K562 (cell line): ENCODE results near the gene CLCN6. TPM values are rescaled to one million over a fixed set of nuclear protein-coding genes. Genes with fewer than 3 reads are reported as not detected.
A peak's percentile ranks its signal among the peaks of the same experiment; 100 is the strongest.

Experiments used
- CHD4 ChIP-seq: fragments of 200-600 bp; sonication (generic); IDR thresholded peaks from 3 replicates; pipeline ENCODE4 v1.6.1; 2012; ENCODE audit warnings: low read depth, mild to moderate bottlenecking, mixed read lengths, low read length, inconsistent platforms; ENCODE audit not compliant: insufficient read depth, insufficient replicate concordance, poor library complexity, severe bottlenecking
- EP400 ChIP-seq: fragments of 450-650 bp; IDR thresholded peaks from 2 replicates; pipeline ENCODE4 v1.6.1; 2017; ENCODE audit warnings: antibody characterized with exemption, mild to moderate bottlenecking, moderate library complexity
- HNRNPL ChIP-seq: fragments of 200-400 bp; formaldehyde crosslinking; IDR thresholded peaks from 2 replicates; pipeline ENCODE4 v1.6.1; 2017; ENCODE audit warnings: low read depth, mild to moderate bottlenecking, low read length
- MTF1 ChIP-seq: fragments of 250-450 bp; sonication (Bioruptor Pico); IDR thresholded peaks from 2 replicates; pipeline ENCODE4 v1.9.0; 2021; ENCODE audit warnings: moderate library complexity, mild to moderate bottlenecking, inconsistent platforms, borderline replicate concordance
- NCOA1 ChIP-seq: fragments of 450-650 bp; IDR thresholded peaks from 2 replicates; pipeline ENCODE4 v1.6.1; 2016; ENCODE audit warnings: low read depth
- NFRKB ChIP-seq: fragments of 450-650 bp; IDR thresholded peaks from 2 replicates; pipeline ENCODE4 v1.6.1; 2016; ENCODE audit warnings: low read depth
- SMC3 ChIP-seq: conservative IDR thresholded peaks from 2 replicates; pipeline ENCODE4 v1.6.1; 2011; ENCODE audit warnings: low read depth, low read length, improper control_type of control experiment; ENCODE audit not compliant: insufficient read depth
- ZFP1 ChIP-seq: fragments of 450-650 bp; formaldehyde crosslinking; IDR thresholded peaks from 2 replicates; pipeline ENCODE4 v1.4.0; 2020; ENCODE audit warnings: mild to moderate bottlenecking, mixed read lengths
- ZNF431 ChIP-seq: sonication (generic); formaldehyde crosslinking; IDR thresholded peaks from 2 replicates; pipeline ENCODE4 v1.8.0; 2022; ENCODE audit warnings: mild to moderate bottlenecking, missing genetic modification reagents
- ZNF668 ChIP-seq: fragments of 250-450 bp; sonication (Bioruptor Pico); IDR thresholded peaks from 2 replicates; pipeline ENCODE4 v1.8.0; 2022; ENCODE audit warnings: mild to moderate bottlenecking, inconsistent platforms
- polyA plus RNA-seq, 8 experiments: library from polyadenylated mRNA; depleted of rRNA in 4 of 8; stranded (reverse) in 5 of 8; unstranded in 3 of 8; fragments of >200 nt; fragmentation: Nextera tagmentation in 2 of 8; fragmentation: Illumina TruSeq in 1 of 8; extraction: Ambion mirVana in 2 of 8; extraction: Trizol in 1 of 8; gene quantifications; 2 replicates each; pipeline versions ENCODE4 v1.2.1 to v1.2.3, GENCODE V29; 2011 to 2014; ENCODE audit warnings: inconsistent platforms in 1 of 8, missing spikeins in 1 of 8
- total RNA-seq, 7 experiments: library from RNA; depleted of rRNA in 6 of 7; stranded (reverse); fragments of >200 nt in 6 of 7; fragmentation: Illumina TruSeq in 2 of 7; extraction: Trizol in 2 of 7; gene quantifications; 2 replicates each; pipeline versions ENCODE4 v1.2.1 to v1.2.3, GENCODE V29; 2011 to 2021; ENCODE audit warnings: low replicate concordance in 1 of 7
- TF ChIP-seq, protein P1 (sequence below): fragments of 450-650 bp; IDR thresholded peaks from 2 replicates; pipeline ENCODE4 v1.6.1; 2016; ENCODE audit warnings: mild to moderate bottlenecking, moderate library complexity
- TF ChIP-seq, protein P2 (sequence below): IDR thresholded peaks from 2 replicates; pipeline ENCODE4 v1.6.1; 2012; ENCODE audit warnings: low read depth, low read length, improper control_type of control experiment, borderline replicate concordance
- TF ChIP-seq, protein P3 (sequence below): sonication (generic); formaldehyde crosslinking; IDR thresholded peaks from 2 replicates; pipeline ENCODE4 v1.8.0; 2022; ENCODE audit warnings: mild to moderate bottlenecking, missing genetic modification reagents

CLCN6 gene
- total and polyA plus RNA-seq, 9 of the 15 experiments (the other 6 are each of a cell fraction or from before 2014, with no cell fraction given) = 2.0 to 21.8 (median 13.6) TPM

DNA sequence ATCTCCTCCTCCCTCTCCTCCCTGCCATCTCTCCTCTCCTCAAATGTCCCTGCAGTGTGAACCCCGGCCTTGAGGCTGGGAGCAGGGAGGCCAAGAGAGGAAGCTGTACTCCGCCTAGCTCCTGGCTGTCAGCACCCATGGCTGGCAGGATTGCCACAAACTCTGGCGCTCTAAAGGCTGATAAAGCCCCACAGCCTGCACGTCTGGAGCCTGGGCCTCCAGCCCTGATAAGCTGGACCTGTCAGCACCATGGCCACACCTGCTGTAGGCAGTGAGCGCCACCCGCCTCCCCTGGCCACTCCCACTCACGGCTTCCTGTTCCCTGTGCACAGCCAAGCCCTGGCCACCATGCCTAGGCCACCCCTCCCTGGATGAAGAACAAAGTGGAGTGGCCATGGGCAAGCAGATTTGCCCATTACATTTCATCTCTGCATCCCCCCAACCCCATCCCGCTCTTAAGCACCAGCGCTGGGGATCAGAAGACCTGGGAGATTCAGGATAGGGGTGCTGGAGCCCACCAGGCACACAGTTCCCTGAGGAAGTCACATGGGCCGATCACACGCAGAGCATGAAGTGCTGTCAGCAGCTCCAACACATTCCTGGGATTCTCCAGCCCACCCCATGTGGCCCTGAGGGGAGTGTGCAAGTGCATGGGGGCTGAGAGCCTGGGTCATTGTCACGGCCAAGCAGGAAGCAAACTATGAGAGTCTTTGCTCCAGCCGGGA is 77.0 kb downstream of the CLCN6 start (continued):
- TF ChIP-seq, protein P1, sequence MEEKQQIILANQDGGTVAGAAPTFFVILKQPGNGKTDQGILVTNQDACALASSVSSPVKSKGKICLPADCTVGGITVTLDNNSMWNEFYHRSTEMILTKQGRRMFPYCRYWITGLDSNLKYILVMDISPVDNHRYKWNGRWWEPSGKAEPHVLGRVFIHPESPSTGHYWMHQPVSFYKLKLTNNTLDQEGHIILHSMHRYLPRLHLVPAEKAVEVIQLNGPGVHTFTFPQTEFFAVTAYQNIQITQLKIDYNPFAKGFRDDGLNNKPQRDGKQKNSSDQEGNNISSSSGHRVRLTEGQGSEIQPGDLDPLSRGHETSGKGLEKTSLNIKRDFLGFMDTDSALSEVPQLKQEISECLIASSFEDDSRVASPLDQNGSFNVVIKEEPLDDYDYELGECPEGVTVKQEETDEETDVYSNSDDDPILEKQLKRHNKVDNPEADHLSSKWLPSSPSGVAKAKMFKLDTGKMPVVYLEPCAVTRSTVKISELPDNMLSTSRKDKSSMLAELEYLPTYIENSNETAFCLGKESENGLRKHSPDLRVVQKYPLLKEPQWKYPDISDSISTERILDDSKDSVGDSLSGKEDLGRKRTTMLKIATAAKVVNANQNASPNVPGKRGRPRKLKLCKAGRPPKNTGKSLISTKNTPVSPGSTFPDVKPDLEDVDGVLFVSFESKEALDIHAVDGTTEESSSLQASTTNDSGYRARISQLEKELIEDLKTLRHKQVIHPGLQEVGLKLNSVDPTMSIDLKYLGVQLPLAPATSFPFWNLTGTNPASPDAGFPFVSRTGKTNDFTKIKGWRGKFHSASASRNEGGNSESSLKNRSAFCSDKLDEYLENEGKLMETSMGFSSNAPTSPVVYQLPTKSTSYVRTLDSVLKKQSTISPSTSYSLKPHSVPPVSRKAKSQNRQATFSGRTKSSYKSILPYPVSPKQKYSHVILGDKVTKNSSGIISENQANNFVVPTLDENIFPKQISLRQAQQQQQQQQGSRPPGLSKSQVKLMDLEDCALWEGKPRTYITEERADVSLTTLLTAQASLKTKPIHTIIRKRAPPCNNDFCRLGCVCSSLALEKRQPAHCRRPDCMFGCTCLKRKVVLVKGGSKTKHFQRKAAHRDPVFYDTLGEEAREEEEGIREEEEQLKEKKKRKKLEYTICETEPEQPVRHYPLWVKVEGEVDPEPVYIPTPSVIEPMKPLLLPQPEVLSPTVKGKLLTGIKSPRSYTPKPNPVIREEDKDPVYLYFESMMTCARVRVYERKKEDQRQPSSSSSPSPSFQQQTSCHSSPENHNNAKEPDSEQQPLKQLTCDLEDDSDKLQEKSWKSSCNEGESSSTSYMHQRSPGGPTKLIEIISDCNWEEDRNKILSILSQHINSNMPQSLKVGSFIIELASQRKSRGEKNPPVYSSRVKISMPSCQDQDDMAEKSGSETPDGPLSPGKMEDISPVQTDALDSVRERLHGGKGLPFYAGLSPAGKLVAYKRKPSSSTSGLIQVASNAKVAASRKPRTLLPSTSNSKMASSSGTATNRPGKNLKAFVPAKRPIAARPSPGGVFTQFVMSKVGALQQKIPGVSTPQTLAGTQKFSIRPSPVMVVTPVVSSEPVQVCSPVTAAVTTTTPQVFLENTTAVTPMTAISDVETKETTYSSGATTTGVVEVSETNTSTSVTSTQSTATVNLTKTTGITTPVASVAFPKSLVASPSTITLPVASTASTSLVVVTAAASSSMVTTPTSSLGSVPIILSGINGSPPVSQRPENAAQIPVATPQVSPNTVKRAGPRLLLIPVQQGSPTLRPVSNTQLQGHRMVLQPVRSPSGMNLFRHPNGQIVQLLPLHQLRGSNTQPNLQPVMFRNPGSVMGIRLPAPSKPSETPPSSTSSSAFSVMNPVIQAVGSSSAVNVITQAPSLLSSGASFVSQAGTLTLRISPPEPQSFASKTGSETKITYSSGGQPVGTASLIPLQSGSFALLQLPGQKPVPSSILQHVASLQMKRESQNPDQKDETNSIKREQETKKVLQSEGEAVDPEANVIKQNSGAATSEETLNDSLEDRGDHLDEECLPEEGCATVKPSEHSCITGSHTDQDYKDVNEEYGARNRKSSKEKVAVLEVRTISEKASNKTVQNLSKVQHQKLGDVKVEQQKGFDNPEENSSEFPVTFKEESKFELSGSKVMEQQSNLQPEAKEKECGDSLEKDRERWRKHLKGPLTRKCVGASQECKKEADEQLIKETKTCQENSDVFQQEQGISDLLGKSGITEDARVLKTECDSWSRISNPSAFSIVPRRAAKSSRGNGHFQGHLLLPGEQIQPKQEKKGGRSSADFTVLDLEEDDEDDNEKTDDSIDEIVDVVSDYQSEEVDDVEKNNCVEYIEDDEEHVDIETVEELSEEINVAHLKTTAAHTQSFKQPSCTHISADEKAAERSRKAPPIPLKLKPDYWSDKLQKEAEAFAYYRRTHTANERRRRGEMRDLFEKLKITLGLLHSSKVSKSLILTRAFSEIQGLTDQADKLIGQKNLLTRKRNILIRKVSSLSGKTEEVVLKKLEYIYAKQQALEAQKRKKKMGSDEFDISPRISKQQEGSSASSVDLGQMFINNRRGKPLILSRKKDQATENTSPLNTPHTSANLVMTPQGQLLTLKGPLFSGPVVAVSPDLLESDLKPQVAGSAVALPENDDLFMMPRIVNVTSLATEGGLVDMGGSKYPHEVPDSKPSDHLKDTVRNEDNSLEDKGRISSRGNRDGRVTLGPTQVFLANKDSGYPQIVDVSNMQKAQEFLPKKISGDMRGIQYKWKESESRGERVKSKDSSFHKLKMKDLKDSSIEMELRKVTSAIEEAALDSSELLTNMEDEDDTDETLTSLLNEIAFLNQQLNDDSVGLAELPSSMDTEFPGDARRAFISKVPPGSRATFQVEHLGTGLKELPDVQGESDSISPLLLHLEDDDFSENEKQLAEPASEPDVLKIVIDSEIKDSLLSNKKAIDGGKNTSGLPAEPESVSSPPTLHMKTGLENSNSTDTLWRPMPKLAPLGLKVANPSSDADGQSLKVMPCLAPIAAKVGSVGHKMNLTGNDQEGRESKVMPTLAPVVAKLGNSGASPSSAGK = peak; percentile 79
- TF ChIP-seq MTF1 = peak; percentile 61; the same call in 1 of the 2 replicates
- peak; percentile 10; the same call in 1 of the 2 replicates for TF ChIP-seq ZNF668 (CRISPR knock-in tag)
- peak; percentile 77 for TF ChIP-seq EP400
- TF ChIP-seq, protein P2, sequence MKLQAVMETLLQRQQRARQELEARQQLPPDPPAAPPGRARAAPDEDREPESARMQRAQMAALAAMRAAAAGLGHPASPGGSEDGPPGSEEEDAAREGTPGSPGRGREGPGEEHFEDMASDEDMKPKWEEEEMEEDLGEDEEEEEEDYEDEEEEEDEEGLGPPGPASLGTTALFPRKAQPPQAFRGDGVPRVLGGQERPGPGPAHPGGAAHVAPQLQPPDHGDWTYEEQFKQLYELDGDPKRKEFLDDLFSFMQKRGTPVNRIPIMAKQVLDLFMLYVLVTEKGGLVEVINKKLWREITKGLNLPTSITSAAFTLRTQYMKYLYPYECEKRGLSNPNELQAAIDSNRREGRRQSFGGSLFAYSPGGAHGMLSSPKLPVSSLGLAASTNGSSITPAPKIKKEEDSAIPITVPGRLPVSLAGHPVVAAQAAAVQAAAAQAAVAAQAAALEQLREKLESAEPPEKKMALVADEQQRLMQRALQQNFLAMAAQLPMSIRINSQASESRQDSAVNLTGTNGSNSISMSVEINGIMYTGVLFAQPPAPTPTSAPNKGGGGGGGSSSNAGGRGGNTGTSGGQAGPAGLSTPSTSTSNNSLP = 0 out of 2 replicates have a peak, but pooled peaks have one; percentile 47
- peak; percentile 80 for TF ChIP-seq NFRKB
- no peak for TF ChIP-seq CHD4
- TF ChIP-seq HNRNPL = 0 out of 2 replicates have a peak, but pooled peaks have one; percentile 39
- TF ChIP-seq NCOA1 = peak; percentile 85; the same call in 1 of the 2 replicates
- 0 out of 2 replicates have a peak, but pooled peaks have one; percentile 33 for TF ChIP-seq ZNF431 (CRISPR knock-in tag)
- TF ChIP-seq SMC3 = 0 out of 2 replicates have a peak, but pooled peaks have one; percentile 3
- TF ChIP-seq, protein P3, sequence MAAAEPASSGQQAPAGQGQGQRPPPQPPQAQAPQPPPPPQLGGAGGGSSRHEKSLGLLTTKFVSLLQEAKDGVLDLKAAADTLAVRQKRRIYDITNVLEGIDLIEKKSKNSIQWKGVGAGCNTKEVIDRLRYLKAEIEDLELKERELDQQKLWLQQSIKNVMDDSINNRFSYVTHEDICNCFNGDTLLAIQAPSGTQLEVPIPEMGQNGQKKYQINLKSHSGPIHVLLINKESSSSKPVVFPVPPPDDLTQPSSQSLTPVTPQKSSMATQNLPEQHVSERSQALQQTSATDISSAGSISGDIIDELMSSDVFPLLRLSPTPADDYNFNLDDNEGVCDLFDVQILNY = no peak
- TF ChIP-seq ZFP1 (CRISPR knock-in tag) = no peak
